Upper lobe of left lung (tissue), 4 donors: Measurements from ENCODE around the gene TRAPPC11.

Experiments
- CTCF ChIP-seq, 6 experiments: fragments of 450-650 bp in 4 of 6; fragments of 200-600 bp in 2 of 6; sonication (generic) in 2 of 6; IDR thresholded peaks; one replicate each; pipeline ENCODE4 v1.5.1; 2016 to 2019; ENCODE audit warnings: antibody characterized with exemption in 6 of 6
- EP300 ChIP-seq, 4 donors: sonication (generic); formaldehyde crosslinking; IDR thresholded peaks; one replicate each; pipeline ENCODE4 v1.5.1; 2017; ENCODE audit warnings: antibody characterized with exemption in 4 of 4, control low read depth in 2 of 4
- POLR2A ChIP-seq, 4 donors: fragments of 450-650 bp; IDR thresholded peaks; one replicate each; pipeline ENCODE4 v1.5.1; 2016 to 2017; ENCODE audit warnings: antibody characterized with exemption in 4 of 4, mild to moderate bottlenecking in 2 of 4
- POLR2AphosphoS5 ChIP-seq, 2 donors: sonication (generic); formaldehyde crosslinking; IDR thresholded peaks; one replicate each; pipeline ENCODE4 v1.5.1; 2017; ENCODE audit warnings: antibody characterized with exemption in 2 of 2

- TF ChIP-seq CTCF (IDR thresholded peaks at IDR 0.05): no peak
- no peak for TF ChIP-seq POLR2A (IDR thresholded peaks at IDR 0.05)
- no peak for TF ChIP-seq POLR2AphosphoS5 (IDR thresholded peaks at IDR 0.05)
- TF ChIP-seq EP300 (IDR thresholded peaks at IDR 0.05): no peak
These were observed 32.9 kb upstream of the TRAPPC11 start for GRCh38 chr4:183626168-183626567.
